Osteoblast (primary cell): ENCODE results near the gene ATF7IP. TPM values are rescaled to one million over a fixed set of nuclear protein-coding genes. Genes with fewer than 3 reads are reported as not detected.

Experiments
- DNase-seq: peaks from one replicate; pipeline ENCODE4 v3.0.0; 2011; ENCODE audit warnings: low spot score, mixed read lengths; ENCODE audit not compliant: insufficient read length; ENCODE audit errors: missing footprints
- H2AFZ ChIP-seq: 2 replicates; pipeline ENCODE4 v1.6.0; 2011; ENCODE audit warnings: mild to moderate bottlenecking, low read length
- H3K27ac ChIP-seq: 2 replicates; pipeline ENCODE4 v1.5.1; 2011; ENCODE audit warnings: mild to moderate bottlenecking, low read depth, low read length, moderate library complexity
- H3K27me3 ChIP-seq: 2 replicates; pipeline ENCODE4 v1.6.0; 2012; ENCODE audit warnings: mild to moderate bottlenecking, control low read depth, inconsistent platforms, low read length, moderate library complexity; ENCODE audit not compliant: insufficient read depth
- H3K36me3 ChIP-seq: 2 replicates; pipeline ENCODE4 v1.5.1; 2011; ENCODE audit warnings: mild to moderate bottlenecking, low read length, control low read depth, moderate library complexity; ENCODE audit not compliant: insufficient read depth
- H3K4me1 ChIP-seq: 2 replicates; pipeline ENCODE4 v1.5.1; 2011; ENCODE audit warnings: mild to moderate bottlenecking, low read length, control low read depth, moderate library complexity; ENCODE audit not compliant: insufficient read depth
- H3K4me2 ChIP-seq: 2 replicates; pipeline ENCODE4 v1.6.0; 2011; ENCODE audit warnings: mild to moderate bottlenecking, low read length; ENCODE audit not compliant: insufficient read depth
- H3K4me3 ChIP-seq: fragments of 200-600 bp; sonication (generic); 3 replicates; pipeline ENCODE4 v1.5.1; 2012; ENCODE audit warnings: mild to moderate bottlenecking, low read length, inconsistent platforms; ENCODE audit not compliant: insufficient read depth
- H3K79me2 ChIP-seq: 2 replicates; pipeline ENCODE4 v1.6.0; 2012; ENCODE audit warnings: mild to moderate bottlenecking, low read length, control low read depth, inconsistent platforms; ENCODE audit not compliant: insufficient read depth
- H3K9me3 ChIP-seq: 2 replicates; pipeline ENCODE4 v1.5.1; 2011; ENCODE audit warnings: low read depth, low read length, control low read depth
- H4K20me1 ChIP-seq: 2 replicates; pipeline ENCODE4 v1.6.0; 2012; ENCODE audit warnings: mild to moderate bottlenecking, low read length, control low read depth; ENCODE audit not compliant: insufficient read depth
- total RNA-seq: library from RNA; depleted of rRNA; stranded (reverse); fragments of >200 nt; gene quantifications from 2 replicates; pipeline ENCODE4 v1.2.3, GENCODE V29; 2012
- TF ChIP-seq, protein P1 (sequence below): IDR thresholded peaks from 2 replicates; pipeline ENCODE4 v1.5.1; 2011; ENCODE audit warnings: mild to moderate bottlenecking, low read depth, low read length, moderate library complexity; ENCODE audit errors: extremely low read depth

ATF7IP gene
- total RNA-seq, 1 donor = 29.3 TPM

GRCh38 chr12:14435627-14436026 is 70.1 kb downstream of the ATF7IP start:
- Histone ChIP-seq H3K9me3 (no peaks in the 10 kb centered on the region), H3K4me3 (no peak overlapping the region), H4K20me1 (peaks cover 2% of the 10 kb centered on the region), H3K4me1 (no peaks in the 10 kb centered on the region), H3K36me3 (peaks cover 41% of the 10 kb centered on the region), H2AFZ (no peak overlapping the region), H3K4me2 (no peak overlapping the region), H3K79me2 (peaks cover 49% of the 10 kb centered on the region), H3K27ac (no peak overlapping the region), H3K27me3 (no peaks in the 10 kb centered on the region)
- DNase-seq = no peak
- TF ChIP-seq, protein P1, sequence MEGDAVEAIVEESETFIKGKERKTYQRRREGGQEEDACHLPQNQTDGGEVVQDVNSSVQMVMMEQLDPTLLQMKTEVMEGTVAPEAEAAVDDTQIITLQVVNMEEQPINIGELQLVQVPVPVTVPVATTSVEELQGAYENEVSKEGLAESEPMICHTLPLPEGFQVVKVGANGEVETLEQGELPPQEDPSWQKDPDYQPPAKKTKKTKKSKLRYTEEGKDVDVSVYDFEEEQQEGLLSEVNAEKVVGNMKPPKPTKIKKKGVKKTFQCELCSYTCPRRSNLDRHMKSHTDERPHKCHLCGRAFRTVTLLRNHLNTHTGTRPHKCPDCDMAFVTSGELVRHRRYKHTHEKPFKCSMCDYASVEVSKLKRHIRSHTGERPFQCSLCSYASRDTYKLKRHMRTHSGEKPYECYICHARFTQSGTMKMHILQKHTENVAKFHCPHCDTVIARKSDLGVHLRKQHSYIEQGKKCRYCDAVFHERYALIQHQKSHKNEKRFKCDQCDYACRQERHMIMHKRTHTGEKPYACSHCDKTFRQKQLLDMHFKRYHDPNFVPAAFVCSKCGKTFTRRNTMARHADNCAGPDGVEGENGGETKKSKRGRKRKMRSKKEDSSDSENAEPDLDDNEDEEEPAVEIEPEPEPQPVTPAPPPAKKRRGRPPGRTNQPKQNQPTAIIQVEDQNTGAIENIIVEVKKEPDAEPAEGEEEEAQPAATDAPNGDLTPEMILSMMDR = no peak

- Histone ChIP-seq H3K9me3 (no peaks in the 10 kb centered on the region), H3K79me2 (peaks cover 13% of the 10 kb centered on the region)
Observed at GRCh38 chr12:14442221-14442881, 76.9 kb downstream of the ATF7IP start.

DNA sequence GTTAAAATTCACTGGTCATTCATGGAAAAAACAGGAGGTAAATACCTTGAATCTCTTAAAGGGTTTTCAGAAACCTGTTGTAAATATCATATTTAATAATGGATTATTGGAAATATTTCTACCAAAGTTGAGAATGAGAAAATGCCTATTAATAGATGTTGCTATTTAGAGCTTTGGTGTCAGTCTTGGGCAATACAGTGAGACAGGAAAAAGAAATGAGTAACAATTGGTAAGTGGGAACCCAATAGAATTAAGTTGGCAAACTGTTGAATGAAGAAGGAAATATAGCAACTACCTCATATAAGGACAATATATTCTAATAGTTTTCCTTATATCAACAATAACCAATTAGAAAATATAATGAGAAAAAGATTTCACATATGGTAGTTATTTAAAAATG is 78.0 kb downstream of the ATF7IP start:
- Histone ChIP-seq H3K4me1 (no peaks in the 10 kb centered on the region), H4K20me1 (no peaks in the 10 kb centered on the region), H3K36me3 (peaks cover 44% of the 10 kb centered on the region), H3K4me2 (no peak overlapping the region), H3K9me3 (no peaks in the 10 kb centered on the region), H3K27ac (peak overlapping the region; percentile 46), H3K27me3 (no peaks in the 10 kb centered on the region), H2AFZ (no peak overlapping the region), H3K4me3 (no peak overlapping the region), H3K79me2 (peaks cover 16% of the 10 kb centered on the region)
- TF ChIP-seq, protein P1 = no peak
- no peak for DNase-seq

More at GRCh38 chr12:14442221-14442881, 76.9 kb downstream of the ATF7IP start:
- DNase-seq = no peak
- H3K36me3 ChIP-seq = peaks cover 41% of the 10 kb centered on the region
- no peak overlapping the region for H2AFZ ChIP-seq
- H3K27ac ChIP-seq = no peak overlapping the region
- no peaks in the 10 kb centered on the region for H3K27me3 ChIP-seq
- H4K20me1 ChIP-seq = no peaks in the 10 kb centered on the region
- no peaks in the 10 kb centered on the region for H3K4me1 ChIP-seq
- H3K4me3 ChIP-seq = no peak overlapping the region
- H3K4me2 ChIP-seq = no peak overlapping the region
- TF ChIP-seq, protein P1 = no peak

- Histone ChIP-seq H3K79me2 (peaks cover 51% of the 10 kb centered on the region), H2AFZ (no peak overlapping the region), H4K20me1 (no peaks in the 10 kb centered on the region), H3K36me3 (peaks cover 42% of the 10 kb centered on the region), H3K9me3 (no peaks in the 10 kb centered on the region), H3K4me3 (no peak overlapping the region), H3K4me2 (no peak overlapping the region), H3K4me1 (no peaks in the 10 kb centered on the region), H3K27ac (no peak overlapping the region), H3K27me3 (no peaks in the 10 kb centered on the region)
- no peak for DNase-seq
- TF ChIP-seq, protein P1 = no peak
Observed at GRCh38 chr12:14450479-14450878, 85.0 kb downstream of the ATF7IP start.
